IPS-15b (cell line): ENCODE results near the gene SLC9A3.
A peak's percentile ranks its signal among the peaks of the same experiment; 100 is the strongest.
"Not testable (repeated sequence)": the region's sequence is repeated elsewhere in the genome, so short reads cannot be mapped to it uniquely, and the experiment has no call there.

Experiments used
- H3K27me3 ChIP-seq: one replicate; pipeline ENCODE4 v1.6.1; 2013; ENCODE audit warnings: low read length; ENCODE audit not compliant: control insufficient read depth, insufficient read depth
- H3K36me3 ChIP-seq: one replicate; pipeline ENCODE4 v1.6.1; 2013; ENCODE audit warnings: low read length; ENCODE audit not compliant: control insufficient read depth, insufficient read depth
- H3K4me1 ChIP-seq: one replicate; pipeline ENCODE4 v1.6.1; 2013; ENCODE audit warnings: mild to moderate bottlenecking, low read length; ENCODE audit not compliant: control insufficient read depth, insufficient read depth
- H3K4me3 ChIP-seq: one replicate; pipeline ENCODE4 v1.5.1; 2013; ENCODE audit warnings: low read depth, low read length
- H3K9ac ChIP-seq: one replicate; pipeline ENCODE4 v1.6.1; 2013; ENCODE audit warnings: low read depth, mild to moderate bottlenecking, low read length
- H3K9me3 ChIP-seq: one replicate; pipeline ENCODE4 v1.6.1; 2013; ENCODE audit warnings: mild to moderate bottlenecking, low read length; ENCODE audit not compliant: control insufficient read depth, insufficient read depth

The SLC9A3 gene

DNA sequence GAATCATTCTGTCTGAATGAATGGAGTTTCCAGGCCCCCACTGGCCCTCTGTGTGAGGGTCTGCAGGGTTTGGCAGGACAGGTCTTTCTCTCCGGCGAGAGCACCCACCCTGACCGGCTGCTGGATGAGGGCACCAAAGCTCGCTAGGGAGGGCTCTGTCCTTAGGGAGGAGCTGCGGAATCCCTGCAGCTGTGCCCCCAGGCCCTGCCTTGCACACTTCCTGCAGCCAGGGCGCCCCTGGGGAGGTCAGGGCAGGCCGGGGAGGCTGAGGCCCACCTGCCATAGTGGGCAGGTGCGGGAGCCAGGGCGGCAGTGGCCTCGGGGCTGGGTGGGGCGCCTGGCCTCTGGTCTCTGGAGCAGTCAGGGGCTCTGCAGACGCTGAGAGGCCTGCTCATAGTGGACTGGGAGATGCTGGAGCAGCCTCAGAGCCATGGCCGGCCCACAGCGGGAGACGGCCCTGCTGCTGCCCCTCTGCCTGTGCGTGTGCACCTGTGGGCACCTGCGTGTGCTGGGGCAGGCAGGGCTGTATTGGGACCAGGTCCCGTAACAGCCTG is 45.2 kb downstream of the SLC9A3 start:
- no peak overlapping the region for H3K9ac ChIP-seq
- no peaks in the 10 kb centered on the region for H3K9me3 ChIP-seq
- no peaks in the 10 kb centered on the region for H3K4me1 ChIP-seq
- peaks cover 3% of the 10 kb centered on the region for H3K36me3 ChIP-seq
- no peak overlapping the region for H3K4me3 ChIP-seq
- peaks cover 14% of the 10 kb centered on the region for H3K27me3 ChIP-seq

- H3K4me1 ChIP-seq: no peaks in the 10 kb centered on the region
Observed at GRCh38 chr5:478369-478981, 45.8 kb downstream of the SLC9A3 start.

DNA sequence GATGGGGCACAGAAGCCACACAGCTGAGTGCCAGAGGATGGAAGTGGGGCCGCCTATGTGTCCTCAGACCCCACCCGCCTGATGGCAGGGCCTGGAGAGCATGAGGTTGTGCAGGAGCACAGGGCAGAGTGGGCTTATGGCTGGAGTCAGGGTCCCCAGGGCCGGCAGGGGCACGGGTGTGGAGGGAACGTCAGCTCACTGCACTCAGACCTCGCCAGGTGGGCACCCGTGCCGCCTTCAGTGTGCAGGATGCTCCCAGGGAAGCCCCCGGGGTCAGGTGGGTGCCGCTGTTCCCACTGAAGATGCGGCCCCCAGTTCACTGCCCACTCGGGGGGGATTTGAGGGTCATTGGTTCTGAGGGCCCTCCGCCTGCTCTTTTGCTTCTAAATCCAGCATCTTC is 46.4 kb downstream of the SLC9A3 start:
- Histone ChIP-seq H3K9ac (no peak overlapping the region), H3K9me3 (no peaks in the 10 kb centered on the region), H3K4me1 (no peaks in the 10 kb centered on the region), H3K36me3 (peaks cover 3% of the 10 kb centered on the region), H3K27me3 (peaks cover 18% of the 10 kb centered on the region), H3K4me3 (no peak overlapping the region)

More at GRCh38 chr5:478369-478981, 45.8 kb downstream of the SLC9A3 start:
- peaks cover 18% of the 10 kb centered on the region for H3K27me3 ChIP-seq
- peaks cover 3% of the 10 kb centered on the region for H3K36me3 ChIP-seq
- no peaks in the 10 kb centered on the region for H3K9me3 ChIP-seq
- H3K9ac ChIP-seq: no peak overlapping the region
- H3K4me3 ChIP-seq: no peak overlapping the region

- no peaks in the 10 kb centered on the region for H3K4me1 ChIP-seq
- no peak overlapping the region for H3K4me3 ChIP-seq
- peaks cover 3% of the 10 kb centered on the region for H3K36me3 ChIP-seq
- H3K9me3 ChIP-seq: no peaks in the 10 kb centered on the region
- H3K27me3 ChIP-seq: peaks cover 18% of the 10 kb centered on the region
- no peak overlapping the region for H3K9ac ChIP-seq
Observed at GRCh38 chr5:477247-477646, 47.0 kb downstream of the SLC9A3 start.

DNA sequence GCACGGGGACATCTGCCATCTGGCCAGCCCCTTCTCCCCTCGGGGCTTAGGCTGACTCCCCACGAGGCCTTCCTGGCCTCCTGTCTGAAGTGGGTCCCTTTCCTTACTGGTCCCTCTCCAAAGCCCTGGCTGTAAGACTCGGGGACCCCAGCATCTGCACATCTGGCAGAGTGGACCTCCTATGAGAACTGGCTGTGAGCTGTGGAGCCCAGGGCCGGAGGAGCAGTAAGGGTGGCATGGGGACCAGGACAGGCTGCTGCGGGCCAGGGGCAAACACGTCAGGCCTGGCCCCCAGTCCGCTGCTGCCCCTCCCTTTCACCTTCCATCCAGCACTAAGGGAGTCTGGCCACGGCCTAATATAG is 47.5 kb downstream of the SLC9A3 start:
- H3K9ac ChIP-seq: no peak overlapping the region
- no peak overlapping the region for H3K4me3 ChIP-seq
- peaks cover 18% of the 10 kb centered on the region for H3K27me3 ChIP-seq
- no peaks in the 10 kb centered on the region for H3K9me3 ChIP-seq
- peaks cover 3% of the 10 kb centered on the region for H3K36me3 ChIP-seq
- no peaks in the 10 kb centered on the region for H3K4me1 ChIP-seq

DNA sequence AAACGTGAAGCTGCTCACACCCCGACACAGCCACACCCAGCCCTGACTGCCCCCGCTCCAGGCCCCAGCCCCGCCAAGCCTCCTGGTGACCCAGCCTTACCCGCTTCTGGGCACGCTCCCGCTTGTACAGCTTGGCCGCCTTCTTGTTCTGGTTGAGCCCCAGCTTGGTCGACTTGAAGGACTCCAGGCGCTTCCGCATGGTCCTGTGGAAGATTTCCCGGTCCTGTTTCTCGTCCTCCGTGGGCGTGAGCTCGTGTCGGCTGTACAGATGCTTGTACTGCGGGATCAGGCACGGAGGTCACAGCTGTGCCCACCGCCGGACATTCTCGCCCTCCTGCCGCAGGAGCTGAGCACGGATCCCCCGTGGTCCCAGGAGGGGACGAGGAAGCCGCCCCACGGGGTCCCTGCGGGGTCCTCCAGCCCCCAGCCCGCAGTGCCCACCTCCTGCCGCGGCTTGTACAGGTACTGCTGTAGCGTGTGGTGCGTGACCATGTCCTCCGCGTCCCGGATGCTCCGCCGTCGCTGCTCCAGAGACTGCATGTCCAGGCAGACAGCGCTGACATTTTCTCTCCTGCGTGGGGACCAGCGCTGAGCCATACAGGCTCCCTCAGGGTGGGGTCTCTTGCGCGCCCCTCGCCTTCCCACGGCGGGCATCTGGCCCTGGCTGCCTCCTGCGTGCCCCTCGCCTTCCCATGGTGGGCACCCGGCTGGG is 48.0 kb downstream of the SLC9A3 start:
- H3K9ac ChIP-seq: no peak overlapping the region
- H3K27me3 ChIP-seq: peaks cover 18% of the 10 kb centered on the region
- H3K9me3 ChIP-seq: no peaks in the 10 kb centered on the region
- no peaks in the 10 kb centered on the region for H3K4me1 ChIP-seq
- no peak overlapping the region for H3K4me3 ChIP-seq
- peaks cover 3% of the 10 kb centered on the region for H3K36me3 ChIP-seq

- H3K4me3 ChIP-seq: no peak overlapping the region
- H3K36me3 ChIP-seq: peaks cover 3% of the 10 kb centered on the region
- no peak overlapping the region for H3K9ac ChIP-seq
- no peaks in the 10 kb centered on the region for H3K9me3 ChIP-seq
- H3K4me1 ChIP-seq: no peaks in the 10 kb centered on the region
- H3K27me3 ChIP-seq: peaks cover 18% of the 10 kb centered on the region
Observed at GRCh38 chr5:475704-476101, 48.5 kb downstream of the SLC9A3 start.

GRCh38 chr5:474840-475661 is 49.2 kb downstream of the SLC9A3 start:
- Histone ChIP-seq H3K4me1 (no peaks in the 10 kb centered on the region), H3K27me3 (peaks cover 18% of the 10 kb centered on the region), H3K4me3 (peak overlapping the region; percentile 45), H3K9ac (no peak overlapping the region), H3K36me3 (peaks cover 3% of the 10 kb centered on the region), H3K9me3 (no peaks in the 10 kb centered on the region)

DNA sequence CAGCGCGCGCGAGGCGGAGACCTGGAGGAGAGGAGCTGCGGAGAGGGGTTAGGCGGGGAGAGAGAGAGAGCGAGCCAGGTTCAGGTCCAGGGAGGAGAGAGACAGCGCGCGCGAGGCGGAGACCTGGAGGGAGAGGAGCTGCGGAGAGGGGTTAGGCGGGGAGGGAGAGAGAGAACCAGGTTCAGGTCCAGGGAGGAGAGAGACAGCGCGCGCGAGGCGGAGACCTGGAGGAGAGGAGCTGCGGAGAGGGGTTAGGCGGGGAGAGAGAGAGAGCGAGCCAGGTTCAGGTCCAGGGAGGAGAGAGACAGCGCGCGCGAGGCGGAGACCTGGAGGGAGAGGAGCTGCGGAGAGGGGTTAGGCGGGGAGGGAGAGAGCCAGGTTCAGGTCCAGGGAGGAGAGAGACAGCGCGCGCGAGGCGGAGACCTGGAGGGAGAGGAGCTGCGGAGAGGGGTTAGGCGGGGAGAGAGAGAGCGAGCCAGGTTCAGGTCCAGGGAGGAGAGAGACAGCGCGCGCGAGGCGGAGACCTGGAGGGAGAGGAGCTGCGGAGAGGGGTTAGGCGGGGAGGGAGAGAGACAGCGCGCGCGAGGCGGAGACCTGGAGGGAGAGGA is 49.9 kb downstream of the SLC9A3 start:
- not testable (repeated sequence) for H3K9me3 ChIP-seq, H3K4me1 ChIP-seq, H3K9ac ChIP-seq, H3K36me3 ChIP-seq
- H3K4me3 ChIP-seq: peak overlapping the region; percentile 56
- peaks cover 18% of the 10 kb centered on the region for H3K27me3 ChIP-seq

DNA sequence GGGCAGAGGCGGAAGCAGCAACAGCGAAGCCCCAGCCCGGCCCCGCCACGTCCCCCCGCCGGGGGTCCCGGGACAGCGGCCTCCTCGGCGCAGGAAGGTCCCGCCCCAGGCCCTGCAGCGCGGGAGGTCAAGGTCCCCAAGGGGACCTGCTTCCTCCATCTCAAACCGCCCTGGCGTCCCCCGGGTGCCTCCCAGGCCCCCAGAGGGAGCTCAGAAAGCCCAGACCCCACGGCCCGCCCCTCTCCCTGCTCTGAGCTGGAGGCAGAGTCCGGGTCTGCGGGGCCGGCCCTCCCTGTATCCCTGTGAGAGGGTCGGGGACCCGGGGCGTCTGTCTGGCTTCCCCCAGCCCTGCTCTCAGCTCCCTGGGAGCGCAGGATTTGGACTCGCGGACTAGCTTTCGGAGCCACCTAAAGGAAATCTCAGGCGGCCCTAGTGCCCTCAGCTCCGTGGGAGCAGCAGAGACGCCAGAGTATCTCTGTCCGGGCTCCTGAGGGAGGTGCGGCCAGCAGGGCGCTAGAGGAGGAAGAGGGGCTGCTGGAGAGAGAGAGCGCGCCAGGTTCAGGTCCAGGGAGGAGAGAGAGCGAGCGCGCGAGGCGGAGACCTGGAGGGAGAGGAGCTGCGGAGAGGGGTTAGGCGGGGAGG is 50.6 kb downstream of the SLC9A3 start:
- no peaks in the 10 kb centered on the region for H3K9me3 ChIP-seq
- peak overlapping the region; percentile 37 for H3K9ac ChIP-seq
- H3K27me3 ChIP-seq: peaks cover 18% of the 10 kb centered on the region
- peak overlapping the region; percentile 56 for H3K4me3 ChIP-seq
- H3K4me1 ChIP-seq: no peaks in the 10 kb centered on the region
- H3K36me3 ChIP-seq: peaks cover 3% of the 10 kb centered on the region
